ENCODE data around the gene HAND1.

HAND1 gene

DNA sequence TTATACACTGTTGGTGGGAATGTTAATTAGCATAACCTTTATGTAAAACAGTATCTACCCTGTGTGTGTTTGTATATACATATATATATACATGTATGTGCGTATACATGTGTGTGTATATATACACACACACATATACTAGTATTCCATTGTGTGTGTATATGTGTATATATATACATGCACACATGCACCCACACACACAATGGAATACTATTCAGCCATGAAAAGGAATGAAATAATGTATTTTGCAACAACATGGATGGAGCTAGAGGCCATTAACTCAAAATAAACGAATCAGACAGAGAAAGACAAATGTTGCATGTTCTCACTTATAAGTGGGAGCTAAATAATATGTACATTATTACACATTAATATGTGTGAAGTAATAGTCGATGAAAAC is 49.8 kb downstream of the HAND1 start:
- no peak for TF ChIP-seq CTCF (IDR thresholded peaks at IDR 0.05; ENCODE audit: low read depth, low read length)
- no peak for DNase-seq (ENCODE audit: extremely low read depth, low read depth)

All from AG09319 (cell line).